NCI-H748 treated with DMSO at 0.1 percent for 48 hours (cell line): ENCODE results near the gene SPRR1A.
"Not testable (repeated sequence)": the region's sequence is repeated elsewhere in the genome, so short reads cannot be mapped to it uniquely, and the experiment has no call there.

Experiments
- DNase-seq: peaks from one replicate; lab custom pipeline; 2025; lab: John Stamatoyannopoulos, UW

SPRR1A gene

DNA sequence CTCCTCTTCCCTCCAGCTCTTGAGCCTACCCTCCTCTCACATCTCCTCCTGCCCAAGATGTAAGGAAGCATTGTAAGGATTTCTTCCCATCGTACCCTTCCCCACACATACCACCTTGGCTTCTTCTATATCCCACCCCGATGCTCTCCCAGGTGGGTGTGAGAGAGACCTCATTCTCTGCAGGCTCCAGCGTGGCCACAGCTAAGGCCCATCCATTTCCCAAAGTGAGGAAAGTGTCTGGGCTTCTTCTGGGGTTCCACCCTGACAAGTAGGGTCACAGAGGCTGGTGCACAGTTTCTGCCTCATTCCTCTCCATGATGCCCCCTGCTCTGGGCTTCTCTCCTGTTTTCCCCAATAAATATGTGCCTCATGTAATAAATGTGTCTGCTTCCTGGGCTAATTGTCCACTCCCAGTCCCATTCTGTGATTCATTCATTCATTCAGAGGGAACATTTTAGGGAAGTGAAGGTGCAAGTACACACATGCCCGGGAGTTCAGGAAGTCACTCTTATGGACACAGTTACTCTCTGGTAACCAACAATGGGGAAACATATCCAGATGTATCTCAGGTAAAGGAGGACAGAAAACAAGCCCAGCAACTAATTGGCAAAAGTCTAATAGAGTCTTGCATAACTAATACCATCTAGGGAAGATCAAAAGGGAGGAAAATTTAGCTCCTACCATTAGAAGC is 11.5 kb upstream of the SPRR1A start:
- DNase-seq, result no peak

GRCh38 chr1:152976688-152977087 is 7.2 kb upstream of the SPRR1A start:
- no peak for DNase-seq

DNA sequence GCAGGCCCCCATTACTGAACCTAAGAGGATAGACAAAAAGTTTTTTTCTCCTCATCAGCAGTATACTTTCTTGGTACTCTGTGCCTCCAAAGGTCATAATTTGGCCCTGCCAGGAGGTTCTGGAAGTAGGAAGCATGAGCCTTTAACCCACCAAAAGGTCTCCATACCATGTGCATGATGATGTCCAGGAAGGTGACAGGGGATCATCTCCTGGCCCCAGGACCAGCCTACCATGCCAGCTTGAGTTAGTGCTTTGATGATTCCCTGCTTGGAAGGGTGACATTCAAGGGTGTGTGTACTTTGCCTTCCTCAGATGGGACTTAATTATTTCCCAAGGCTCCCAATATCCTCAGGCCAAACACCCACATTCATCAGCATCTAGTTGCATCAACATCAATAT is 6.3 kb upstream of the SPRR1A start:
- DNase-seq, result no peak

DNA sequence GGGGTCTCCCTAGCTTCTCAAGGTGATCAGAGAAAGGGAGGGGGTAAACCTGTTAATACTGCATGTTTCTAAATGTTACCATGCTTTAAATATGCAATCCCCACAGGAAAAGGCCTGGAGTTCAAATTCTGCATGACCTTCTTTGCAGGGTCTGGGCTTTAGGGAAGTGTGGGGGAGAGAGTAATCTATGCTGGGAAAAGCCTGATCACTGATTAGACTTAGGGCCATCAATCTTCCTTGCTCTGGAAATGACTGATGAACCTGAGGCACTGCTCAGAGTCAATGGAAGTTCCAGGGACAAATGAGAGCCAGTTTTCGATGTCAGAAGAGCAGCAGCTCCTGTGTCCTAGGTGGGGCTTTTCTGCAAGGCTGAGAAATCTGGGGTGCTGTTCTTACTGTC is 3.2 kb upstream of the SPRR1A start:
- no peak for DNase-seq

DNA sequence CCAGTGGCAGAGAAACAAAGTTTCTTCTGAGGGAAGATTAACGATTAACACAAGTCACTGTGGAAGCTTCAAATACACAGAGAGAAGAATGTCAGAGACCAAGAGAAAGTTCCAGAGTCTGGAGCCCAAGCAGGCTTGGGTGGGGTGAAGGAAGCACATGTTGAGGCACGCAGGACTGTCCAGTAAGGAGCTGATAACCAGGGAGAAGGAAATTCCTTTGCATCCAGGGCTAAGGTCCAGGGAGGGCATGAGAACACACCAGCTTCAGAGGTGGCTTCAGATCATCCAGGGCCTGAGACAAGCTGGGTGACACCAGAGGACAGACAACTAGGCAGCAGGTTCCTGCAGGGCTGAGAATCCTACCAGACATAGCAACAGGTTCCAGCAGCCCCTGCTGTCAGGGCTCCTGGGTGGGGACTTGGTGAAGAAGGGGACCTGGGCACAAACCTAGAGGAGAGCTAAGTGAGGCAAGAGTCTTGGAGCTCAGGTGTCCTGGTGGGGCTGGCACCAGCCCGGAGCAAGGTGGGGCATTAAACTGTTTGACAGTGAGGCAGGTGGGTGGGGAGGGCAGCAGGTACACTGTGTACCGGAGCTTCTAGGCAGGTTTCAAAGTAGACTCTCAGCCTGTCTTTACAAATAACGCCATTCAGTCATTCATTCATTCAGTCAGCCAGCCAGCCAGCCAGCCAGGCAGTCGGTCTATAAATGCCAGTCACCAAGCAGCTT is 2.6 kb upstream of the SPRR1A start:
- no peak for DNase-seq

DNA sequence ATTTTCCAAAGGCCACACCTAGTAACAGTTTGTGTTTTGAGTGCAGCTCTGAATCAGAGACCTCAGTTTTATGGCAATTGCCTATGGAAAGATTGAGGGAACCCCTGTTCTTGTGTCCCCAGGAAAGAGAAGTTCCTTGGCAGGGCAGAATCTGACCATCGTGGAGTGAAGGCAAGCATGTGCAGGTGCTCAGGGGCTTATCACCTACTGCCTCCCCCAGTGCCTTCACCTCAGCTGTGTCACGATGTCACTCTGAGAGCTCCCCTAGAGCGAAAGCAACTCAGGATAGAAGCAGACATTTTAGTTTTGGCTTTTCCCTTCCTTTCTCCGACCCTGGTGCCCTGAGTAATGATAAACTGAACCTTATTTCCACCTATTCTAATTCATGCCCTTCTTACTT is 1.8 kb upstream of the SPRR1A start:
- no peak for DNase-seq

DNA sequence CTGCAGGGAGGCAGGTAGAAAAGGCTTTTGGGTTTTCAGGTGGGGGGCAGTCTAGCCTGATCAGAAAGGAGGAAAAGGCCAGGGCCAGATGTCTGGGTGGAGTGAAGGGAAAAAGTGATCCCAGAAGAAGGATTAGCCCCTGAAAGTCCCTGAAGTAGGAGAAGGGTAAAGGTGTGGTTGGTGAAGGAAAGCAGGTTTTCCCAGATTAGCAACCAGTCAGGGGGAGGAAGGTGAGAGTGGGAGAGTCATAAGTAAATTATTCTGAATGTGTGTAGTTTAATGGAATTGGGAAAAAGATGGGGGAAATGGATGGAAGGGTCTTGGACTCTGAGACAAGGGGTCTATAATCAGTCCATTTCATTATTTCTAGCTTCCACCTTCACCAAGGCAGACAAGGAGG is 647 bp upstream of the SPRR1A start:
- DNase-seq, result no peak

DNA sequence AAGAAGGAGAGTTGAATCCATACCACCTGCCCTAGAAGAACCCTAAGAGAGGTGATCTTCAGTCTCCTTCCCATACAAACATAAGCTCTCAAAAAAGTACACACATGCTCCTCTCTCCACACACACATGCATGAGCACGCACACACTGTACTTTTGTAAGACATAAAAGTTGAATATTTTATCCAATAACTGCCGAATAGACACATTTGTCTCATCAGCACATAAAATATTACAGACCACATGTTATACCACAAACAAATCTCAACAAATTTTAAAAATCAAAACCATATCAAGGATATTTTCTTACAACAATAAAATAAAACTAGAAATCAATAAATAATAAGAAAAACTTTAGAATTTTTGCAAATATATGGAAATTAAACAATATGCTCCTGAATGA is 2.7 kb downstream of the SPRR1A start:
- no peak for DNase-seq

GRCh38 chr1:152993186-152993585 is 9.3 kb downstream of the SPRR1A start:
- DNase-seq, result no peak

DNA sequence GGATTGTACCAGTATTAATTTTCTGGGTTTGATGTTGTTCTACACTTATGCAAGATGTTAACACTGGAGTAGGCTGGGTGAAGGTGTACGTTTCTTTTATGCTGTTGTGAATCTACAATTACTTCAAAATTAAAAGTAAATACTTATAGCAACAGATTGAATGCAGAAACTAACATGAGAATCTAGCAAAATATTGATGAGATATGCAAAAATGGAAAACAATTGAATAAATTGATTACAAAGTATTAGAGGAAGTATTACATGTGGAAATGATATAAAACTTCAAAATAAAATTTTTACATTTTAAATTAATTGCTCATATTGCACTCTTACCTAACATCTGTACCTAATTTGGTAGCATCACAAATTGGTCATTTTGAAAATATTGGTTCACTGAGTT is 12.0 kb downstream of the SPRR1A start:
- no peak for DNase-seq

- no peak for DNase-seq
Measured at GRCh38 chr1:152996633-152997400, 12.9 kb downstream of the SPRR1A start.

DNA sequence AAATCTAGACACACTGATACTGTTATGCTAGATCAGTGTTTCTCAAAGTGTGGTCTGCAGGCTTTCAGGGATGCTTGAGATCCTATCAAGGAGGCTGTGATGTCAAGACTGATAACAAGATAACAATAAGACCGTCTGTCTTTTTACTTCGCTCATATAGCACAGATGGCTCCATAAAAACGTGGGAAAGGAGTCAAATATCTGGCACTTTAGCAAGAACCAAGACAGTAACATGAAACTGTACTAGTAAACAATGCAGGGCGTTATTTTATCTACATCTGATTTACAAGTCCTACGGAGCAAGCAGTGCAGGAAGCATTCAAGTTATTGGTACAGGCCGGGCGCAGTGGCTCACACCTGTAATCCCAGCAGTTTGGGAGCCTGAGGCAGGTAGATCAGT is 14.0 kb downstream of the SPRR1A start:
- DNase-seq, result no peak

DNA sequence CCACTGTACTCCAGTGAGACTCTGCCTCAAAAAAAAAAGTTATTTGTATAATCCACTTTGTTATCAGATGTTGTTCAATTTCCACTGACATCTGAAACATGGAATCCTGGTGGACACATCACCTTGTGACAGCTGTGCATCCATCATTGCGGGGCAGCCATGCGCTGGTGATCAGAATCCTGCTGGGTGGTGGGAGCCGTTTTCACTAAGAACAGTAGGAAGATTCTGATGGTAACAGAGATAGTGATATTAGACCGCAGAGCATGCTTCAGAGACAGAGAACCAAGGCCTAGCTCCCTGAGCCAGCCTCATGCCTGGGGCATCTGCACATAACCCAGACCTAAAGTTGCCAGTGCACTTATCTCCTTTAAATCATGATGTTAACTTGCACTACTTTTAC is 14.6 kb downstream of the SPRR1A start:
- no peak for DNase-seq

DNA sequence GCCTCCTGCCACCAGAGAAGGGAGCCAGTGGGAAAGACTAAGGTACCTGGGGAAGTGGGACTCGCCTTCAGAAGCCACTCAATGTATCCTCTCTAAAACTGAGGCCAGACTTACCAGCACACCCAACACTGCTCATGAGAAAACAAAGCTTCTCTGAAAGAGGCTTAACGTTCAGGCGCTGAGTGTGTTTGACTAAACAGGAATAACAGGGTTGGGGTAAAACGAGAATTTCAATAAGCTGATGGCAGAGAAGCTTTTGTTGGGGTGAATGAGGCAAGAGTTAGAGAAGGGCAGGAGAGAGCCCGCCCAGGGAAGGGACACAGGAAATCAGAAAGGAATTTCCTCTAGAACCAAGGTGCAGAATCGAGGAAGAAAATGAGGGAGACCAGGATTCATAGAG is 15.9 kb downstream of the SPRR1A start:
- no peak for DNase-seq

DNA sequence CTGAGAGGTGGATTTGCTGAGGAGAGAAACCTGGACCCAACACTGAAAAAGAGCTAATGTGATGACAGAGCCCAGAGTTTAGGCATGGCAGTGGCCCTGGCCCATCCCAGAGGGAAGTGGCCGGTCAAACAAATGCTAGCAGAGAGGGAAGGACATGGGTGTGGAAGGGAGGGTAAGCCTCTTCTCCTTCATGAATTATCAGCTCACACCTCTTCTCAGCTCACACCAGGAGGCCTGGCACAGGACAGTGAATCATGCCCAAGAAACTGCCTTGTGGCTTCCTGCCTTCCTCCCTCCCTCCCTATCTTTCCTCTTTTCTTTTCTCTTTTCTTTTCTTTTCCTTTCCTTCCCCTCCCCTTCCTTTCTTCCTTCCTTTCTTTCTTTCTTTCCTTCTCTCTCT is 16.4 kb downstream of the SPRR1A start:
- DNase-seq, result no peak

GRCh38 chr1:153001382-153001781 is 17.5 kb downstream of the SPRR1A start, which contains the start of gene SPRR3:
Gene SPRR3, plus strand, starts transcription at chr1:153001749. Its CDS starts 1,272 bp downstream, at chr1:153003021.
- DNase-seq, result no peak

- not testable (repeated sequence) for DNase-seq
Measured at GRCh38 chr1:153011235-153011758, 27.4 kb downstream of the SPRR1A start.

DNA sequence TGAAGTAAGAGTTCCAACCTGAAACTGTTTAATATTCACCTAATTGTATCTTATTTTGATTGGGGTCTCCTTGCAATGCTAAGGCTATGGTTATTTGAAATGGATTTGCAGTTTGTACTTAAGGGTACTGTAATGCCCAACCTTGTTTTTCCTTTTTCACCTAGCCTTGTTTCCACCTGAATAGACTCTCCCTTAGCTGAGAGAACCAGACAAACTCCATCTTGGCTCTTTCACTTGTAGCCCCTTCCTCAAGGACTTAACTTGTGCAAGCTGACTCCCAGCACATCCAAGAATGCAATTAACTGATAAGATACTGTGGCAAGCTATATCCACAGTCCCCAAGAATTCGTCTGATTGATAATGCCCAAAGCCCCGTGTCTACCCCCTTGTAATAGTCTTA is 37.9 kb downstream of the SPRR1A start:
- not testable (repeated sequence) for DNase-seq

GRCh38 chr1:153022340-153022739 is 38.5 kb downstream of the SPRR1A start:
- DNase-seq, result not testable (repeated sequence)

DNA sequence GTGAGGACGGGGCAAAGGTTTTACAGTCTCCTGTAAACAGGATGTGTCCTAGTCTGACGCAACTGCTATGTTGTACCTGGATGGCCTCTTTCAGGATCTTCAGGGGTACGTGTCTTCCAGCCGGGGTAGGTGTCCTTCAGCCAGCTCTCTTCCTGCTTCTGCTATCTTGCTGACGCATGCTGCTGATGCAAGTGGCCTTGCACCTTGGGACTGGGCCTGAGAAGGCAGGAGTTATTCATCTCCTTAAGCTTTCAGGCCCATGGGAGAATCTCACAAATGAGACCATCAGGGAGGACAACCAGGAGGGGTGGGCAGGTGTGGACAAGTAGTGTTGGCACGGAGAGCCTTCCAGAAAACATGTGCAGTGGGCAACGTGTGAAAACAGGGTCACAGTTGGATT is 39.2 kb downstream of the SPRR1A start:
- no peak for DNase-seq

GRCh38 chr1:153024413-153024812 is 40.5 kb downstream of the SPRR1A start:
- DNase-seq, result no peak

GRCh38 chr1:153025797-153026196 is 41.9 kb downstream of the SPRR1A start:
- DNase-seq, result no peak

GRCh38 chr1:153028766-153029165 is 44.9 kb downstream of the SPRR1A start:
- no peak for DNase-seq
